Activated CD8-positive, alpha-beta memory T cell treated with anti-CD3 and anti-CD28 coated beads for 1 hour (primary cell): ENCODE results near the gene ANKRD36.
"Not testable (repeated sequence)": the region's sequence is repeated elsewhere in the genome, so short reads cannot be mapped to it uniquely, and the experiment has no call there.

Source experiments
- DNase-seq, 2 donors: peaks; one replicate each; pipeline ENCODE4 v3.0.0-alpha.2; 2020; ENCODE audit warnings: low read depth in 1 of 2; ENCODE audit errors: extremely low read depth in 1 of 2

ANKRD36 gene

GRCh38 chr2:97113050-97113881, at the start of gene ANKRD36:
TSS of gene ANKRD36 (plus strand) at chr2:97113153. CDS start at chr2:97113740, 587 bp downstream.
- DNase-seq: peak; percentile 60 to 71

GRCh38 chr2:97066030-97066429, 46.9 kb upstream of the ANKRD36 start:
- not testable (repeated sequence) for DNase-seq

DNA sequence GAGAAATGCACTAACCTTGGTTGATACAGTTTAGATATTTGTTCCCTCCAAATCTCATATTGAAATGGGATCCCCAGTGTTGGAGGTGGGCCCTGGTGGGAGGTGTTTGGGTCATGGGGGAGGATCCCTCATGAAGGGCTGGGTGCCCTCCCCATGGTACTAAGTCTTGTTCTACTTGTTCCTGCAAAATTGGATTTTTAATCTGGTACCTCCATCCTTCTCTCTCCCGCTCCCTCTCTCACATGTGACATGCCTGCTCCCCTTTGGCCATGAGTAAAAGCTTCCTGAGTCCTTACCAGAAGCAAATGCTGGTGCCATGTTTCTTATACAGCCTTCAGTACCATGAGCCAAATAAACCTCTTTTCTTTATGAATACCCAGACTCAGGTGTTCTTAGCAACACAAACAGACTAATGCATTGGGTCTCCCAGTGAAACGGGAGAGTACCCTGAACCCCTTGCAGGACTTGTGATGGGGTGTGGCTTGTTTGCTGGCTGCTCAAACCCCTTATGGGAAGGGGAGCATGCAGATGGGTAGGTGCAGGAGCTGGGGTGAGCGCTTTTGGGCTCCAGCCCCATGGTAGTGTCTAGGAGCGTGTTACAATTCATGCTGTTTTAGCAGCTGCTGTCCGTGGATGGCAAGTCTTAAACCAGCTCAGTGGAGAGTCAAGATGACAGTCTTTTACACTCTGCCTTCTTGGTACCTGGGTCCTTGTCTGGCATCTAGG, 45.5 kb upstream of the ANKRD36 start:
- no peak for DNase-seq

DNA sequence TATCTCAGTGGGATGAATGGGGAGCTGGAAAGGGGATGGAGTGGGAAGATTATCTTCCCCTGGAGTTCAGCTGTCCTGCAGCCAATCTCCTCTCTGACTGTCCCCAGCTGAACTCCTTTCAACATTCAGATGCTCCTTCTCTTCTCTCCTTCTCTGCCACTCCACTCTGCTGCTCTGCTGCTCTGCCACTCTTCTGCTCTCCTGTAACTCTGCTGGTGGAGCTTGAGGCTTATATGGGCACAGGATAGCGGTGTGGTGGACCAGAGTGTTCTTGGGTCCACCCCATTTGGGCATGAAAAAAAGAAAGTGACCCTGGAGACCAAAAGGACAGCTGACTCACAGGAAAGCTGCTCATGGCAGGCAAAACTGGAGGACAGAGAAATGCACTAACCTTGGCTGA, 44.9 kb upstream of the ANKRD36 start:
- no peak for DNase-seq

DNA sequence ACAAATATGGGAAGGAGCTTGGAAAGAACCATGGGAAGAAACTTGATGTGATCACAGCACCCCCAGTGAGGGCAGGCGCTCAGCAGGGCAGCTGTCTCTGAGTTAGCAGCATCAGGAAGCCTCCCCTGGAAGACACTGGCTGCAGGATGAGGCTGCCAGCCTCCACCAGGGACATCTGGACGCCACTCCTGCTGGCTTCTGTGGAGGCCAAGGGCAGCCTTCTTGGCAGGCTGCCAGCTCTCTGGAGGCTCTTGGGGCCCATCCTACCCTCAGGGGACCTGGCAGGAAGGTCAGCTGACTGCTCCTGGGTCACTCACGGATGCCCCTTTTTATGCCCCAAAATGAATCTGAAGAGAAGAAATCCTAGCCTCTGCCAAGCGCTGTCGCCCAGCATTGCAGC, 44.2 kb upstream of the ANKRD36 start:
- DNase-seq: not testable (repeated sequence)

DNA sequence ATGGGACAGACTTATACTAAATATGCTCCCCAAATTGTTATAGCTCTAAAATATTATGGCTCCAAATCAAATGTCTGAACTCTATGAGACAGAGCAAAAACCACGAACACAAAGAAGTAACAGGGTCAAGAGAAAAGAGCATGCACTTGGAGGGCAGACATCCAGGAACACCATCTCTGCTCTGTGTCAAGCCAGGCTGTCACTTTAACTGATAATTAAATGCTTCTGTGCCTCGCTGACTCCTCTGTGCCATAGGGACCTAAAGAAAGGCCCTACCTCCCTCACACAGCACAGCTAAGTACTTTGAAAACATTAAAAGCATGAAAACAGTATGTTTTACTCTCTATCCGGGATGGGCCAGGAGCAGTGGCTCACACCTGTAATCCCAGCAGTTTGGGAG, 42.0 kb upstream of the ANKRD36 start:
- not testable (repeated sequence) for DNase-seq

DNA sequence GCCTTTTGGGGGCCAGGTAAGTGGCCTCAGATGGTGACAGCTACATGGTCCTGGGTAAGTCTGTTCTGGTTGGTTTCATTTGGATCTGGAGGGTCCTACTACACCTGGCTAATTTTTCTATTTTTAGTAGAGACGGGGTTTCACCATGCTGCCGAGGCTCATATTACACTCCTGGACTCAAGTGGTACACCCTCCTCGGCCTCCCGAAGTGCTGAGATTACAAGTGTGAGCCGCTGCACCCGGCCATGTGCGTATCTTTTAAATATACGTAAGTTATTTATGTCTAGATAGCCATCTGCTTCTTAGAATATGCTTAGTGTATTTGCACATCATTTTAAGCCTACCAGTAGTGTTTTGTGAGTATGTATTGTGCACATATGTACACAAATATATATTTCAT, 35.7 kb upstream of the ANKRD36 start:
- not testable (repeated sequence) for DNase-seq

DNA sequence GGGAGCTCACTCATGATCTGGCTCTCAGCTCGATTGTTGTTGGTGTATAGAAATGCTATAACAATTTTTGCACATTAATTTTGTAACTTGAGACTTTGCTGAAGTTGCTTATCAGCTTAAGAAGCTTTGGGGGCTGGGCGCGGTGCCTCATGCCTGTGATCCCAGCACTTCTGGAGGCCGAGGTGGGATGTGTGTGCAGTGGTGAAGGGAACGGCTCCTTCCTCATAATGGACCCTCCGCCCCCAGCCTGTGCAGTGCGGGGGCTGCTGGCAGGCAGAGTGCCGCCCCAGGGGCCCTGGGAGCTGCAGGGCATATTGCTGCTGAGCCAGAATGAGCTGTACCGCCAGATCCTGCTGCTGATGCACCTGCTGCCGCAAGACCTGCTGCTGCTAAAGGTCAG, 32.1 kb upstream of the ANKRD36 start:
- not testable (repeated sequence) for DNase-seq

DNA sequence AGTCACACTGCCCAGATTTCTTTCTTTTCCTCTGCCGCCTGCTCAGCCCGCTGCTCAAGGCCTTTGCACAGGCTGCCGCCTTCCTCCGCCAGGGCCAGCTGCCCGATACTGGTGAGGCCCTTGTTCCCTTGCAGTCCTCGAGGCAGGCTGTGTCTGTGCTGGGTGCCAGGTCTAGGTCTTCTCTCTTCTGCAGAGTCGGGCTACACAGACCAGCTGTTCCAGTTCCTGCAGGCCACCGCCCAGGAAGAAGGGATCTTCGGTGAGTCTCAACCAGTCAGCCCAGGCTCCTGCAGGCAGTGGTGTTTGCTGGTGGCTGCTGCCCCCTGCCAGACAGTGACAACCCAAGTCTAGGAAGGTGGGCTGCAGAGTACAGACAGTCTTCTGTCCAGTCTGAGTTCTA, 30.7 kb upstream of the ANKRD36 start:
- not testable (repeated sequence) for DNase-seq

- not testable (repeated sequence) for DNase-seq
Measured at GRCh38 chr2:97083516-97083915, 29.4 kb upstream of the ANKRD36 start.

DNA sequence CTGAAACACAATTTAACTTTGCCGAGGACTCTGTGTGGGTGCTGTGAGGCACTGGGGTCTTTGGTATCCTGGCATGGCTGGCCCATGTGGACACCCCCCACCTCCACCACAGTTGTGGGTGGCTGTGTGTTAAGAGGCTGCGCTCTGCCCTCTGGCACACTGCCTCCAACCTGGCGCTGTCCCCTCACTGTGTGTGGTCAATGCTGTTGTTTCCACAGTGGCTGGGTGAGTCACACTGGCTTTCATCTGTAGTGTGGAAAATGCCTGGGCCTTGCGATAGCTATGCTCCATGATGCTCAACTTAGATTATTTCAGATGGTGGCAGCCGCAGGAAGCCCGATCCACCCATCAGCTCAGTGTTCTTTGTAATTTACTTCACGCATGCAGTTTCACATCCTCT, 27.9 kb upstream of the ANKRD36 start:
- DNase-seq: not testable (repeated sequence)

- not testable (repeated sequence) for DNase-seq
Measured at GRCh38 chr2:97088706-97089105, 24.2 kb upstream of the ANKRD36 start.

DNA sequence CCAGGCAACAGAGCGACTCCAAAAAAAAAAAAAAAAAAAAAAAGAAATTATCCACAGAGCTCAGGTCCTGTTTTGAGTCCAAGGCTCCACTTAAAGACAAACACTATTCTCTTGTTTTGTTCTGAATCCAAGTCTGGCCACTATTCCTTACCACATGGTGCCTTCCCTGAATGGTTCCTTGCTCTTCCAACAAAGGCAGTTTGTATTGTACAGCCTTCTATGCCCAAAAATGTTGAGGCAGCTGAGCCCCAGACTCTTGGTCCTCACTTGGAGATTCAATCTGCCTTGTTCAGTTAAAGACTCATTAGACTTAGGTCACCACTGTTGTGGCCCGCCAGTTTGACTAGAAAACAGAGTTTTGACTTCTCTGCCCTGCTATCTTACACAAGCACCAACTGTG, 20.0 kb upstream of the ANKRD36 start:
- DNase-seq: not testable (repeated sequence)

GRCh38 chr2:97093983-97094771, 18.8 kb upstream of the ANKRD36 start:
- DNase-seq: not testable (repeated sequence)

- peak; percentile 66 to 79 for DNase-seq
Measured at GRCh38 chr2:97094772-97095611, 18.0 kb upstream of the ANKRD36 start, which contains the start of gene FAHD2B. TSS of gene FAHD2B (minus strand) at chr2:97094882. CDS start at chr2:97091706, 3,176 bp downstream.

- DNase-seq: no peak
Measured at GRCh38 chr2:97095661-97096060, 17.3 kb upstream of the ANKRD36 start.

- DNase-seq: not testable (repeated sequence)
Measured at GRCh38 chr2:97098786-97099372, 14.1 kb upstream of the ANKRD36 start.

DNA sequence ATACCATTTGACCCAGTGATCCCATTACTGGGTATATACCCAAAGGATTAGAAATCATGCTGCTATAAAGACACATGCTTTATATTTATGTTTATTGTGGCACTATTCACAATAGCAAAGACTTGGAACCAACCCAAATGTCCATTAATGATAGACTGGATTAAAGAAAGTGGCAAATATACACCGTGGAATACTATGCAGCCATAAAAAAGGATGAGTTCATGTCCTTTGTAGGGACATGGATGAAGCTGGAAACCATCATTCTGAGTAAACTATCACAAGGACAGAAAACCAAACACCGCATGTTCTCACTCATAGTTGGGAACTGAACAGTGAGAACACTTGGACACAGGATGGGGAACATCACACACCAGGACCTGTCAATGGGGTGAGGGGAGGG, 6.1 kb upstream of the ANKRD36 start:
- DNase-seq: not testable (repeated sequence)

- not testable (repeated sequence) for DNase-seq
Measured at GRCh38 chr2:97111246-97111645, 1.7 kb upstream of the ANKRD36 start.
